HepG2 (cell line): ENCODE results near the gene LIME1.

Experiments used
- AGO1 ChIP-seq: fragments of 200-400 bp; formaldehyde crosslinking; IDR thresholded peaks from 2 replicates; pipeline ENCODE4 v1.6.1; 2017; ENCODE audit warnings: mild to moderate bottlenecking, low read depth, low read length, moderate library complexity; ENCODE audit not compliant: poor library complexity, severe bottlenecking
- CEBPB ChIP-seq: IDR thresholded peaks from 2 replicates; pipeline ENCODE4 v1.6.1; 2011; ENCODE audit warnings: low read depth, low read length, improper control_type of control experiment, borderline replicate concordance
- GABPB1 ChIP-seq: IDR thresholded peaks from 2 replicates; pipeline ENCODE4 v1.6.1; 2016; ENCODE audit warnings: mild to moderate bottlenecking, missing genetic modification reagents, moderate library complexity, missing compliant biosample characterization
- POLR2A ChIP-seq, 2 experiments: IDR thresholded peaks; 2 replicates each; pipeline ENCODE4 v1.6.1; 2011; ENCODE audit warnings: low read depth in 2 of 2, low read length in 2 of 2, mild to moderate bottlenecking in 1 of 2, moderate library complexity in 1 of 2; ENCODE audit not compliant: insufficient read depth in 1 of 2
- SIN3A ChIP-seq: IDR thresholded peaks from 2 replicates; pipeline ENCODE4 v1.6.1; 2011; ENCODE audit warnings: low read depth, mild to moderate bottlenecking, control low read depth, low read length, borderline replicate concordance
- ZNF441 ChIP-seq: sonication (generic); formaldehyde crosslinking; IDR thresholded peaks from 2 replicates; pipeline ENCODE4 v1.7.0; 2021; ENCODE audit warnings: missing genetic modification reagents, borderline replicate concordance
- ZNF790 ChIP-seq: sonication (generic); formaldehyde crosslinking; IDR thresholded peaks from 2 replicates; pipeline ENCODE4 v1.8.0; 2022; ENCODE audit warnings: missing genetic modification reagents, mild to moderate bottlenecking, borderline replicate concordance
- TF ChIP-seq, protein P1 (sequence below): sonication (generic); formaldehyde crosslinking; IDR thresholded peaks from 2 replicates; pipeline ENCODE4 v1.5.0; 2020; ENCODE audit warnings: mild to moderate bottlenecking, missing genetic modification reagents, borderline replicate concordance
- TF ChIP-seq, protein P2 (sequence below): sonication (generic); formaldehyde crosslinking; IDR thresholded peaks from 2 replicates; pipeline ENCODE4 v1.5.0; 2020; ENCODE audit warnings: mild to moderate bottlenecking, missing genetic modification reagents, moderate library complexity

DNA sequence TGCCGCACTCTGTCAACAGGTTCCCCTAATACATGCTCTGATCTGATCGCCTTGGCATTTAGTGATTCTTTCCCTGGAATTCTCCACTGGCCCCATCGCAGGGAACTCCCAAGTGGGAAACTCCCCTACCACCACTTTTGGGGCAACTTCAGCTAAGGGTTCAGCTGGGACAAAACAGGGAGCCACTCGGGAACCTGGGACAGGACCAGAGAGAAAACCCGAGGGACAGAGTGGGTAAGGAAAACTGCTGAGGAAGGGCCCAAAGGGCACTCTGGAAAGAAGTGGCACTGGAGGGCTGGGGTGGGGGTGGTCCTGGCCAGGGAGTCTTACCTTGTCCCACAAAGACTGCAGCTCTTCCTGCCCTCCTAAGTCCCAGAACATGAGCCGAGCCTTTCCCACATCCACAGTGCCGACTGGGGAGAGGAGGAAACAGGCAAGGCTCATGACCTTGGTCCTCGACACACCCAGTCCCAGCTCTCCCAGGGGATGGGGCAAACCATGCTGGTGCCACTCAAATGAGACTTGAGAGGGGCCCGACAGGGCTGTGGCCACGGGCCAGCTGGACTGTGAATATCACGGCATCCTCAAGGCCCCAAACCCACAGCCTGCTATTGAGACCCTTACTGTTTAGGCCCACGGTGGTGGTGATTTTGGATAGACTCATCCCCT, 30.3 kb upstream of the LIME1 start:
- TF ChIP-seq GABPB1 (CRISPR knock-in tag) (no peak), SIN3A (no peak), CEBPB (no peak), ZNF441 (CRISPR knock-in tag) (no peak), POLR2A (IDR thresholded peaks at IDR 0.05; ENCODE audit: insufficient read depth in 1 of 2, low read depth in 2 of 2, low read length in 2 of 2) (no peak), AGO1 (no peak), ZNF790 (no peak)
- TF ChIP-seq, protein P1, sequence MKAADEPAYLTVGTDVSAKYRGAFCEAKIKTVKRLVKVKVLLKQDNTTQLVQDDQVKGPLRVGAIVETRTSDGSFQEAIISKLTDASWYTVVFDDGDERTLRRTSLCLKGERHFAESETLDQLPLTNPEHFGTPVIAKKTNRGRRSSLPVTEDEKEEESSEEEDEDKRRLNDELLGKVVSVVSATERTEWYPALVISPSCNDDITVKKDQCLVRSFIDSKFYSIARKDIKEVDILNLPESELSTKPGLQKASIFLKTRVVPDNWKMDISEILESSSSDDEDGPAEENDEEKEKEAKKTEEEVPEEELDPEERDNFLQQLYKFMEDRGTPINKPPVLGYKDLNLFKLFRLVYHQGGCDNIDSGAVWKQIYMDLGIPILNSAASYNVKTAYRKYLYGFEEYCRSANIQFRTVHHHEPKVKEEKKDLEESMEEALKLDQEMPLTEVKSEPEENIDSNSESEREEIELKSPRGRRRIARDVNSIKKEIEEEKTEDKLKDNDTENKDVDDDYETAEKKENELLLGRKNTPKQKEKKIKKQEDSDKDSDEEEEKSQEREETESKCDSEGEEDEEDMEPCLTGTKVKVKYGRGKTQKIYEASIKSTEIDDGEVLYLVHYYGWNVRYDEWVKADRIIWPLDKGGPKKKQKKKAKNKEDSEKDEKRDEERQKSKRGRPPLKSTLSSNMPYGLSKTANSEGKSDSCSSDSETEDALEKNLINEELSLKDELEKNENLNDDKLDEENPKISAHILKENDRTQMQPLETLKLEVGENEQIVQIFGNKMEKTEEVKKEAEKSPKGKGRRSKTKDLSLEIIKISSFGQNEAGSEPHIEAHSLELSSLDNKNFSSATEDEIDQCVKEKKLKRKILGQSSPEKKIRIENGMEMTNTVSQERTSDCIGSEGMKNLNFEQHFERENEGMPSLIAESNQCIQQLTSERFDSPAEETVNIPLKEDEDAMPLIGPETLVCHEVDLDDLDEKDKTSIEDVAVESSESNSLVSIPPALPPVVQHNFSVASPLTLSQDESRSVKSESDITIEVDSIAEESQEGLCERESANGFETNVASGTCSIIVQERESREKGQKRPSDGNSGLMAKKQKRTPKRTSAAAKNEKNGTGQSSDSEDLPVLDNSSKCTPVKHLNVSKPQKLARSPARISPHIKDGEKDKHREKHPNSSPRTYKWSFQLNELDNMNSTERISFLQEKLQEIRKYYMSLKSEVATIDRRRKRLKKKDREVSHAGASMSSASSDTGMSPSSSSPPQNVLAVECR (CRISPR knock-in tag) = no peak
- TF ChIP-seq, protein P2, sequence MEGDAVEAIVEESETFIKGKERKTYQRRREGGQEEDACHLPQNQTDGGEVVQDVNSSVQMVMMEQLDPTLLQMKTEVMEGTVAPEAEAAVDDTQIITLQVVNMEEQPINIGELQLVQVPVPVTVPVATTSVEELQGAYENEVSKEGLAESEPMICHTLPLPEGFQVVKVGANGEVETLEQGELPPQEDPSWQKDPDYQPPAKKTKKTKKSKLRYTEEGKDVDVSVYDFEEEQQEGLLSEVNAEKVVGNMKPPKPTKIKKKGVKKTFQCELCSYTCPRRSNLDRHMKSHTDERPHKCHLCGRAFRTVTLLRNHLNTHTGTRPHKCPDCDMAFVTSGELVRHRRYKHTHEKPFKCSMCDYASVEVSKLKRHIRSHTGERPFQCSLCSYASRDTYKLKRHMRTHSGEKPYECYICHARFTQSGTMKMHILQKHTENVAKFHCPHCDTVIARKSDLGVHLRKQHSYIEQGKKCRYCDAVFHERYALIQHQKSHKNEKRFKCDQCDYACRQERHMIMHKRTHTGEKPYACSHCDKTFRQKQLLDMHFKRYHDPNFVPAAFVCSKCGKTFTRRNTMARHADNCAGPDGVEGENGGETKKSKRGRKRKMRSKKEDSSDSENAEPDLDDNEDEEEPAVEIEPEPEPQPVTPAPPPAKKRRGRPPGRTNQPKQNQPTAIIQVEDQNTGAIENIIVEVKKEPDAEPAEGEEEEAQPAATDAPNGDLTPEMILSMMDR (CRISPR knock-in tag) = no peak
